Measurements from ENCODE around the gene HMCN2.
A peak's percentile ranks its signal among the peaks of the same experiment; 100 is the strongest.

The HMCN2 gene

GRCh38 chr9:130408669-130409068 lies 143.1 kb downstream of the HMCN2 start:
- DNase-seq (ENCODE audit: low spot score) (no peak), FAIRE-seq (no peak)

GRCh38 chr9:130409246-130409645 lies 143.7 kb downstream of the HMCN2 start:
- DNase-seq (ENCODE audit: low spot score) (no peak), FAIRE-seq (no peak)

- DNase-seq (ENCODE audit: low spot score) (no peak), FAIRE-seq (no peak)
These were observed 144.9 kb downstream of the HMCN2 start for GRCh38 chr9:130410443-130410842.

- no peak for DNase-seq (ENCODE audit: low spot score)
- FAIRE-seq: no peak
These were observed 146.0 kb downstream of the HMCN2 start for GRCh38 chr9:130411566-130411915.

- FAIRE-seq (no peak), DNase-seq (ENCODE audit: low spot score) (no peak)
These were observed 148.6 kb downstream of the HMCN2 start for GRCh38 chr9:130414081-130414731.

GRCh38 chr9:130414910-130415746 lies 149.6 kb downstream of the HMCN2 start:
- no peak for FAIRE-seq
- no peak for DNase-seq (ENCODE audit: low spot score)

GRCh38 chr9:130417602-130418001 lies 152.0 kb downstream of the HMCN2 start:
- DNase-seq (ENCODE audit: low spot score) (no peak), FAIRE-seq (no peak)

GRCh38 chr9:130418776-130419175 lies 153.2 kb downstream of the HMCN2 start:
- FAIRE-seq (no peak), DNase-seq (ENCODE audit: low spot score) (no peak)

- no peak for FAIRE-seq
- no peak for DNase-seq (ENCODE audit: low spot score)
These were observed 154.0 kb downstream of the HMCN2 start for GRCh38 chr9:130419521-130420035.

- no peak for DNase-seq (ENCODE audit: low spot score)
- no peak for FAIRE-seq
These were observed 155.7 kb downstream of the HMCN2 start for GRCh38 chr9:130421154-130421801.

GRCh38 chr9:130421802-130422276 lies 156.3 kb downstream of the HMCN2 start:
- DNase-seq (ENCODE audit: low spot score) (no peak), FAIRE-seq (no peak)

GRCh38 chr9:130422546-130422945 lies 157.0 kb downstream of the HMCN2 start:
- FAIRE-seq (no peak), DNase-seq (ENCODE audit: low spot score) (no peak)

GRCh38 chr9:130423272-130423671 lies 157.7 kb downstream of the HMCN2 start:
- FAIRE-seq (no peak), DNase-seq (ENCODE audit: low spot score) (no peak)

GRCh38 chr9:130424595-130425454 lies 159.3 kb downstream of the HMCN2 start:
- FAIRE-seq (no peak), DNase-seq (ENCODE audit: low spot score) (no peak)

GRCh38 chr9:130425741-130426466 lies 160.3 kb downstream of the HMCN2 start:
- DNase-seq (ENCODE audit: low spot score) (no peak), FAIRE-seq (no peak)

- DNase-seq (ENCODE audit: low spot score) (no peak), FAIRE-seq (no peak)
These were observed 160.9 kb downstream of the HMCN2 start for GRCh38 chr9:130426467-130426773.

GRCh38 chr9:130426883-130427282 lies 161.3 kb downstream of the HMCN2 start:
- DNase-seq (ENCODE audit: low spot score) (peak; percentile 71), FAIRE-seq (peak; percentile 23)

GRCh38 chr9:130427326-130427725 lies 161.8 kb downstream of the HMCN2 start:
- no peak for FAIRE-seq
- DNase-seq (ENCODE audit: low spot score): no peak

GRCh38 chr9:130428086-130428665 lies 162.6 kb downstream of the HMCN2 start:
- FAIRE-seq: no peak
- DNase-seq (ENCODE audit: low spot score): no peak

- no peak for FAIRE-seq
- no peak for DNase-seq (ENCODE audit: low spot score)
These were observed 163.8 kb downstream of the HMCN2 start for GRCh38 chr9:130429381-130429780.
